ENCODE measurements around the gene RNF4. TPM values are rescaled to one million over a fixed set of nuclear protein-coding genes. Genes with fewer than 3 reads are reported as not detected.

The RNF4 gene
- total RNA-seq, 1 donor from 2014 or later: 31.1 TPM

DNA sequence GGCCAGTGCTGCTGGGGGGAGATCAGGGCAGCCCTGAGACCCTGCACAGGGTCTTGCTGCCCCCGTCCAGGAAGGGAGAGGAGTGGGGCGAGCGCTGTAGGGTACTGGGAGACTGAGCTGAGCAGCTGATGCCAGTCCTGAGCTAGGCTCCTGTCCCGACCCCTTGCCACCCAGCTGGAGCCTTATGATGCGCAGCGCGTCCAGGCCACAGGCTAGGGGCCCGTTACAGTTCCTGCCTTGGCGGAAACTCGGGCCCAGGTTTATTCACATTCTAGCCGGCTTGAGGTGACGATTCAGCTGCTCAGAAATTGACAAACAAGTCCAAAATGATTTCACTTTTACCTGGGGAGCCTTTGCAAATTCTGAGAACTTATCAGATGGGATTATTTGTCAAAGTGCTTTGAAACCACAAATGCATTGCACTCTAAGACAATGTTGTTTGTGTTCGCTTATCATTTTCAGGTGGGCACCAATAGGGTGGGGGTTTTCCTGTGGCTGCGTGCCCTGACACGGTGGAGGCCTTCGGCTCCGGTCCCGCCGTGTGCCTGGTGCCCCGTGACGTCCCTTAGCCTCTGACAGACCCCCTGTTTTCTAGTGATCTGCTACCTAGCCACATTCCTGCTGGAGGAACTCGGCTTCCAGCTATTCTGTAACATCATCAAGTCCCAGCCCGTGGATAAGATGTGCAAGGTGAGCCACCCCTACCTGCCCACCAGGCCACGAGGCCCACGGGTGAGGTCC is 31.3 kb upstream of the RNF4 start:
- no peak for DNase-seq (ENCODE audit: low read depth in 2 of 2)

DNA sequence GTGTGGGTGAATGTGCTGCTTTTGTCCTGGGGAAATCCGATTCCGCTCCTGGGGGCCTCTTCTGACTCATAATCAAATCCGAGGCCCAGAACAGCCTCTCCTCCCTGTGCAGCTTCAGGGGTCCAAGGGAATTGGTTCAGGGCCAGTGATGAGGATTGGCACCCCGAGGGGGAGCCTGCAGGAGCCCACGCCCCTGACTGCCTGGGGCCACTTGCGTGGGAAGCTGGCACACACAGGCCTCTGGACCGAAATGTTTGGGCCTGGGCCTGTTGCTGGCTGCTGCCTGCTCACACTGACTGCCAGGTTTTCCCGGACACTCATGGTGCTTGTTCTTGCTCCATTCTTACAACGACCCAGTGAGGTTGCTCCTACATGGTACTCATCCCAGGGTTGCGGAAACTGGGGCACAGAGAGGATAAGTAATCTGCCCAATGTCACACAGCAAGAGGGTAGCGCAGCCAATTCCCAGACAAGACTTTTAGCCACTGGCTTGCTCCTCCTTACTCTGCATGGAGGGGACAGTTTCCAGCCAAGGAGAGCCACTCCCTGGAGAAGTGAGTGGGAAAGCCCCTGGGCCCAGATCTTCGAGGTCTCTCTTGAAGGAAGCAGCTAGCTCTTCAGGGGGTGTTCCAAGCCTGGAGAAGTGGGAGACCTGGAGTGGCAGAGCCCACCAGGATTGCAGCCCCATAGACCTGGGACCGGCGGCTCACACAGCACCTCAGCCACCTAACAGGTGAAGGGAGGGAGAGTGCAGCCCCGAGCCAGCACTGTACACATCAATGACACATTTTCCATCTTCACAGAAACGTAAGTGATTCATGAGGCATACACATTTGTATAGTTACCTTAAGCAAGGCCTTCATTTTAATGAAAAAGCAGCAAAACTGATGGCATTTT is 29.8 kb upstream of the RNF4 start:
- no peak for DNase-seq (ENCODE audit: low read depth in 2 of 2)

DNA sequence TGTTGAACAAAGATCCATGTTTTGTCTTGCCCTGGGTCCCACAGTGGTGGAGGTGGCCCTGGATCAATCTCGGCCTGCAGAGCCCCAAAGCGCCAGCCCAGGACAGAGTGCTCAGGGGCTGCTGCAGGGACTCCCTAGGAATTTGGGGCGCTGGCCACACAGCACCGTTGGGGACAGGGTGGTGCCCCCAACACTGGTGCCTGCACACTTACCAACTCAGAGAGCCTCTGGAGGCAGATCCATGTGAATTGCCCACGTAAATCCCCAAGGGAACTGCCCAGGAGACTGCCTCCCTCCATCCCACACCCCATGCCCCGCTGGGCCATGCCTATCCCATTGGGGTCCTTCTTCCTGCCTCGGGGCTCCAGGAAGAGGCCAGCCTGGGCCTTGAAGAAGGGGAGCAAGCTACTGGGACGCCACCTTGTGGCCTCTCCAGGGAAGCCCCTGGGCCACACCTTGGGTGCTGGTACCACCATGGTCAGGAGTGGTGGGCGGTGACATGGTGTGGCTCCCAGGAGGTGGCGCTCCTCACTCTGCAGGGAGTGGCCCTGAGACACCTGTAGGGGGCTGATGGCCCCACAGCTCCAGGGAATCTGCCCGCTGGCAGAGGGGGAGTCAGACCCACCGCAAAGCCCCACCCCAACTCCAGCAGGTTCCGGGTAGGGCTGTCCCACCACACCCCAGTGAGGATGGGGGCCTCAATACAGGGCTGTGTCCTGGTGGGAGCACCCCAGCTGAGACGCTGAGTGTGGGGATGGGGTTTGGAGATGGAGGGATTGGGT is 27.3 kb upstream of the RNF4 start:
- peak; percentile 38 to 78 for DNase-seq (ENCODE audit: low read depth in 2 of 2)

DNA sequence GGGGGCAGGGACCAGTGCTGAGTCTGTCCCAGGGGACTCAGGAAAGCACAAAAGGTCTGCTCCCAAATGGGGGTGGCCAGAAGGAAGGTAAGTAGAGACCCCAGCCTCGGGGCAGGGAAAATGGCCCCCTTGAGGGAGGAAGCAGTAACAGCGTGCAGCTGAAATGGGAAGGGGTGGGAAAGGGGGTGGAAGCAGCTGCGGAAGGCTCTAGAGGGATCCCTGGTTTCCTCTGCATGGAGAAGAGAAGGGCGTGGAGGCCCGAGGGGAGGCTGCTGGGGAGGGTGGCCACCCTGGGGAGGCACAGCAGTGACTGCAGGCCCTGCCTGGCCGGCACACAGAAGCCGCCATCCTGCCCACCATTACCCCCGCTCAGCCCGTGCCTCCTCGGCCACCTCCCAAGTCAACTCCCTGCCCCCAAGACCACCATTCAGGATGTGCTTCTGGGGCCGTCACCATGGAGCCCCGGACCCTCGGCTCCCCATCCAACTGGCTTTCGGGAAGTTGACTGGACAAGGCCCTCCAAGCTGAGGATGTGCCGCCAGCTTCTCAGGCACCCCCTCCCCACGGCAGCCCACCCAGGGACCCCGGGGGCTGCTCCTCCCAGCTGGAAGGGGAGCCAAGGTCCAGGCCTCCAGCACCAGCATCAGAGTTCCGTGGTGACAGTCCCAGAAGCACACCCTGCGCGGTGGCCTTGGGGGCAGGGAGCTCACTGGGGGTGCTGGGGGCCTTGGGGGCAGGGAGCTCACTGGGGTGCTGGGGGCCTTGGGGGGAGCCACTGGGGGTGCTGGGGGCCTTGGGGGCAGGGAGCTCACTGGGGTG is 26.5 kb upstream of the RNF4 start:
- DNase-seq (ENCODE audit: low read depth in 2 of 2): no peak

DNA sequence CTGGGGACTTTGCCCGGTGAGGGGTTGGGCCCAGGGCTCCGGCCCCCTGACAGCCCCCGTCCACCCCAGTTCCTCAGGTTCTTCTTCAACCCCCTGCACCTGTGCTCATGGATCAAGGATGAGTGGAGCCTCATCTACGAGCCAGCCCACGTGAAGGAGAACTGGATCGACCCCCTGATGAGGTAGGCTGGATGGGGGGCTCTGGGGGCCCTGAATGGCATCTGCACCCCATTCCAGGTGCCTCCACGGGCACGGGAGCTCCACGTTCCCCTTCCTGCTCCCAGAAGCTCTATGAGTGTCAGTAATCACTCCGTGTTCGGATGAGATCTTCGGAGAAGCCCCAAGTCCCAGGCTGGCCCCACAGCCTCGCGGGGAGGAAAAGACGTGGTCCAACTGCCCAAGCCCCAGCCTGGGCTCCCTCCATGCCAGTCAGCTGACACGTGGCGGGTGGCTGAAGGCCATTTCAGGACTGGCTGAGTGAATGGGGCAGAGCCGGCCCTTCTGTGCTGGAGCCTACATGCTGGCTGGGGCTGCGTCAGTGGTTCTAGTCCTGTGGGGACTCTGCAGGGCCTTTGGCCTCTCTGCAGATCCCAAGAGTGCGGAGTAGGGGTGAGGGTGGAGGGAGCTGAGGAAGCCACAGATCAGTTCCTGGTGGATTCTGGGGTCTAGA is 25.7 kb upstream of the RNF4 start:
- no peak for DNase-seq (ENCODE audit: low read depth in 2 of 2)

DNA sequence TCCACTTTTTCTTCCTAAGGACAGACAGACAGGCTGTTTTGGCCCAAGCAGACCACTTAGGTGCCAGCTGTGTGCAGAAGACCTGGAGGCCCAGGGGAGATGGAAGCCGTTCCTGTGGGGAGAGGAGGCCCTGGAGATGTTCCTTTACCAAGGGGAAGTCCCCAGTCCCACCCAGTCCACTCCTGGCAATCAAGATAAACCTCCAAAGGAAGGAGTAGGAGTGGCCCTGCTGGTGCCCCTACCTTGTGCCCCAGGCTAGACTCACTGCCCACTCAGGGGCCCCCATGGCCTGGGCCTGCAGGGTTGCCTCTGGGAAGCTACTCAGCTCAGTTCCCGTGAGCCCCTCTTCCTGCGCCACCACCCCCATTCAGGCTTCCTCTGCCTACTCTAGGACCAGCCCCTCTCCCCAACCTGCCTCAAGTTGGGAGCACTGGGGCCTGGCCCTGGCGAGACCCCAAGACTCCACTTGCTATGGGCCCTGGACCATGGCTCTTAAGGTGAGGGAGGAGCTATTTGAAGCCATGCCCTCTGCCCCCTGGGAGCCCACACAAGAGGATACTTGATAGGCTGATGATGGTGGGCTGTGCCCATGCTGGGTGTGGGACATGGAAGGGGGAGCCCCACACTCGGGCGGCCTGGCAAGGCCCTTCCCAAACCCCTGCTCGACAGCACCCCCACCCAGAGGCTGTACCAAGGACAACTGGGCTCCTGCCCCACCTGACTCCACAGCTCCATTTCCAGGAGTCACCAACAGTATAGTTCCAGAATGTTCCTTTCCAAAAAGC is 24.8 kb upstream of the RNF4 start:
- no peak for DNase-seq (ENCODE audit: low read depth in 2 of 2)

DNA sequence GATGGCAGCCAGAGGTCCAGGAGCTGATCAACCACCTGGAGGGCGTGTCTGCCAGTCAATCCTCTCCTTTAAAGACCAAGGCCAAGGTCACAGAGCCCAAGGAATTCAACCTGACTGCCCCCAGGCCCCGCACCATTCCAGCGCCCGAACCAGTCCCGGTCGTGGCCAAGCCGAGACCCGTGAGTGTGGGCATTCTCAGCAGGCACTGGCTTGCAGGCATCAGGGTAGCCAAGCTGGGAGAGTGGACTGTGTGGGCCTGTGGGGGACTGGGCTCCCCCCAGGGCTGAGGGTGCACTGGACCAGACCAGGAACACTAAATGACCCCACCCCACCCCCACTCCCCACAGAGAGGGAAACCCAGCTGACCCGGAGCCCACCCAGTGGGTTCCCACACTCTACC is 23.8 kb upstream of the RNF4 start:
- no peak for DNase-seq (ENCODE audit: low read depth in 2 of 2)

DNA sequence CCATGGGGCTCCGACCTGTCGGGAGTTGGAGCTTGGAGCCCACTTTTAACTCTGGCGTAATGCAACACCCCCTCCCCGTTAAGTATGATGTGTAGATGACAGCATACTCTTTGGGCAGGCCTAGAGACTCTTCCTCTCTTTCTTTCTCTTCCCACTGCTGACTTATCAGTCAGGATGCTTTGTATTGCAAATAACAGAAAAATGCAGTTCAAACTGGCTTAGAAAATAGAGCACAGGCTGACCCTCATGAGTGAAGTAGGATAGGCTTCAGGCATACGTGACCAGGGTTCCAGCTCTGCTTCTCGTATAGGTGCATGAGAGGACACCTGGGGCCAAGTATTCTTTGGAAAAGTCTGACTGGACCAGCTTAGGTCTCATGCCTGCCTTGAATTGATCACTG is 23.3 kb upstream of the RNF4 start:
- DNase-seq (ENCODE audit: low read depth in 2 of 2): no peak

DNA sequence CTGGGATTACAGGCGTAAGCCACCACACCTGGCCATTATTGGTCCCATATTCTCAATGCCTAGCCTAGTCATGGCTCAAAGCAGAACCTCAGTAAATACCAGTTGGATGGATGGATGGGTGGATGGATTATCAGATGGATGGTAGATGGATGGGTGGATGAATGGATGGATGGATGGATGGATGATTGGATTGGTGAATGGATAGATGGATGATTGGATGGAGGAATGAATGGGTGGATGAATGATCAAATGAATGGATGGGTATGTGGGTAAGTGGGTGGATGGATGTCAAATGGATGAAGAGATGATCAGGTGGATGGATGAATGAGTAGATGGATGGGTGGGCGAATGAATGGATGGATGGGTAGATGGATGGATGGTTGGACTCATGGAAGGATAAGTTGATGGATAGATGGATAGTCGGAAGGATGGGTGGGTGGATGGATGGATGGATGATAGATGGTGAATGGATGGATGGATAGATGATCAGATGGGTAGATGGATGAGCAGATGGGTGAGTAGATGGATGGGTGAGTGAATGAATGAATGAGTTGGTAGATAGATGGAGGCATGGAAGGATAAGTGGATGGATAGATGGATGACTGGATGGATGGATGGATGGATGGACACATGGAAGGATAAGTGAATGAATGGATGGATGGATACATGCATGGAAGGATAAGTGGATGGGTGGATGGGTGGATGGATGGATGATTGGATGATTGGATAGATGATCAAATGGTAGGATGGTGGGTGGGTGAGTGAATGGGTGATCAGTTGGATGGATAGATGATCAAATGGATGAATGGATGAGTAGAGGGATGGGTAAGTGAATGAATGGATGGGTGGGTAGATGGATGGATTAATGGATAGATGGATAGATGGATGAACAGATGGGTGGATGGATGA is 22.0 kb upstream of the RNF4 start:
- DNase-seq (ENCODE audit: low read depth in 2 of 2): no peak

DNA sequence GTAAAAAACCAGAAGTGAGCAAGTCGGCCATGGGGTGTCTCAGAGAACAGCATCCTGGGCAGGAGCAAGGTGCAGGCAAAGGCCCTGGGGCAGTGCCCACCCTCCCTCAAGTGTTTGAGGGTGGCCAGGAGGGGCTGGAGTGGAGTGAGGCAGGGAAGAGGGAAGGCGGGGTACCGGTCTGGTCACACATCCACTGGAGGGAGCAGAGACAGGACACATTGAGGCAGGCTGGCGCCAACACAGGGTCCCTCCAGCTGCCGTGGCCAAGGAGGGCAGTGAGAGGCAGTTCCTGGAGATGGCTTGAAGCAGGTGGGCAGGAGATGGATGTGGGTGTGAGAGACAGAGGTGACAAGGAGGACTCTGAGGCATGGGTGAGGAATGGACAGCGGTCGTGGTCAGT is 20.3 kb upstream of the RNF4 start:
- DNase-seq (ENCODE audit: low read depth in 2 of 2): no peak

DNA sequence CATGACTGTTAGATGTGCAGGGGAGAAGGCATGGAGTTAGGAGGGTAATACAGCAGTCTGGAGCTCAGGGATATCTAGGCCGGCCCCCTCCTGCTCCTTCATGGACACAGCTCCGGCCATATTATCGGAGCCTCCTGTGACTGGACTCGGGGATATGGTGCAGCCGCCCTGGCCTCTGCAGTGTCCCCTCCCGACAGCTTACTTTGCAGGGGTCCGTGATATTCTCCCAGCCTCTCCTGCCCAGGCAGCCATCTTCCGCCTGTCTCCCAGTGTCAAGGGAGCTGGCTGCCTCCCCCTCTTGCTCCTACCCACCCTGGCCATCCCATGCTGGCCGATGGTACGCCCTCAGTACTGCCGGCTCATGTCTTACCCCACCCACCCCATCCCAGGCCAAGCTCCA is 19.9 kb upstream of the RNF4 start:
- no peak for DNase-seq (ENCODE audit: low read depth in 2 of 2)

DNA sequence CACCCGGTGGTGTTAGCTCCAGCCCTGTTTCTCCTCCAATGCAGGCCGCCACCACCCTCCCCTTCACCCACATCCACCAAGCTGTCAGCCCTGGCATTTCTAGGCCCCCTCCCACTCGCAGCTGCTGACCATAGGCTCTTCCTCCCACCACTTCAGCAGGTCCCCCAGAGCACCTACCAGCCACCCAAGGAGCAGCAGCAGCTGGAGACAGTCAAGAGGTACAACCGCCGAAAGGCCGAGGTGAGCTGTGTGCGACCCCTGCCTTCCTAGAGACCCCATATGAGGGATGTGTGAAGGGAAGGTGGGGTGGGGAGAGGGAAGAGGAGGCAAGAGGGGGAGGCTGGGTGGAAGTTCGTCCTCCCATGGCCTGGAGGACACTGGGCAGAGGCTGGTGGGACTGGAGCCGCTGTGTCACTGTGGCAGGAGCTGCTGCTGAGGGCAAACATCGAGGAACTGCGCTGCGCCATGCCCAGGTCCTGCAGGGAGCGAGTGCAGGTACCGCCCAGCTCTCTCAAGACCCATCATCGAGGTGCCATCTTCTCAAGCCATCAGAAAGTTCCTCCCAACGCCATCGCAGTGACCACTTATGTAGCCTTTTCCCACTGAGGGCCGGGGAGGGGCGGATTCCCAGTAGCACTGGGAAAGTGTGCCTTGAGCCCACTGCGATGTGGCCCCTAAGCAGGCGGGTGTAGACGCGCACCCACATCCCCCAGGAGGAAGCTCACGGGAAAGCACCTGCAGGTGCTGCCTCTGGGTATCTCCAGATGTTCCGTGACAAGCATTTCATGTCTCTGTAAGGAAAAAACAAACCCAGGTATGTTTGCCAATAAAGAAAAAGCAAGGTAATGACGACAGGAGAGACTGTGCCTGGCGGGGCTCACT is 19.2 kb upstream of the RNF4 start:
- no peak for DNase-seq (ENCODE audit: low read depth in 2 of 2)

DNA sequence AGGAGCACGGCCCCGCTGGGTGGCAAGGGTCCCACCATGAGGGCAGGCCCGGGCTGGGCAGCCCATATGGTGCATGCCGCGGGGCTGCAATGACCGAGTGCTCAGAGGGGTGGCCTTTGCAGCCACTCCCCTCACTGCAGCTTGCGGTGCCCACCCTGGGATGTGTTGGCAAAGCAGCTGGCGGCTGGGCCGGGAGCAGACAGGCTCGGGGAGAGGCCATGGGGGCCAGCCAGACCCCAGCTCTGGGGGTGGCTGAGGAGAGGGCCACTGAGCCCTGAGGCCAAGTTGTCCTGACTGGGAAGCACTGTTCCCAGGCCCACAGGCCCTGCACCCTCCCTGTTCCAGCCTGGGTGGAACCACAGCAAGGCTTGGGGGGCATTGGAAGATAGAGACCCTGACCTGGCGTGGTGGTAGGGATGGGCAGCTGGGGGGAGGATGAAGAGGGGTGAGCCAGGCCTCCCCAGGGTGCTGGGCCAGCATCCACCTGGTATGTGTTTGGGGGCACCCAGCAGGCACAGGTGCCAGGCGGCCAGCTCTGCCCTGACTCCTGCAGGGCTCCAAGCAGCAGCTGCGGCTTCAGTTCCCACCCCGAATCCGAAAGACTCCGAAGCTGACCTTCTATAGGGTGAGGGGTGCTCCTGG is 18.4 kb upstream of the RNF4 start:
- DNase-seq (ENCODE audit: low read depth in 2 of 2): no peak

DNA sequence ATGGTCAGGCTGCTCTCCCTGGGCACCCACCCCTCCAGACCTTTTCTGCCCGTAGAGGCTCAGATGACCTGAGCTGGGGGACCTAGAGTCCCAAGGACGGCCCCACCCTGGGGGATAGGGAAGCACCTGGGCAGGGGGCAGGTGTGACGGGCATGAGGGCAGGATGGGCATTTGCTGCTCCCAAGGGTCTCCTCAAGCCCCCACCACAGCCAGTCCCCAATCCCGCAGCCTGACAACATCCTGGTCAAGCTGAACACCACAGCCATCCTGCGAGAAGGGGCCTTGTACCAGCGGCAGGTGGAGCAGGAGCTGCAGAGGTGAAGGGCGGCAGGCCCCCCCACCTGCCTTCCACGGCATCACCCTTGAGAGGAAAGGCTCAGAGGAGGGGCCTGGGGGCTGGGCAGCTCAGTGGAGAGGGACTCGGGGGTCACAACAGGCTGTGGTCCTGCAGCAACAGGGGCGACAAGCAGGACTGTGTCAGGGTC is 17.8 kb upstream of the RNF4 start:
- no peak for DNase-seq (ENCODE audit: low read depth in 2 of 2)

DNA sequence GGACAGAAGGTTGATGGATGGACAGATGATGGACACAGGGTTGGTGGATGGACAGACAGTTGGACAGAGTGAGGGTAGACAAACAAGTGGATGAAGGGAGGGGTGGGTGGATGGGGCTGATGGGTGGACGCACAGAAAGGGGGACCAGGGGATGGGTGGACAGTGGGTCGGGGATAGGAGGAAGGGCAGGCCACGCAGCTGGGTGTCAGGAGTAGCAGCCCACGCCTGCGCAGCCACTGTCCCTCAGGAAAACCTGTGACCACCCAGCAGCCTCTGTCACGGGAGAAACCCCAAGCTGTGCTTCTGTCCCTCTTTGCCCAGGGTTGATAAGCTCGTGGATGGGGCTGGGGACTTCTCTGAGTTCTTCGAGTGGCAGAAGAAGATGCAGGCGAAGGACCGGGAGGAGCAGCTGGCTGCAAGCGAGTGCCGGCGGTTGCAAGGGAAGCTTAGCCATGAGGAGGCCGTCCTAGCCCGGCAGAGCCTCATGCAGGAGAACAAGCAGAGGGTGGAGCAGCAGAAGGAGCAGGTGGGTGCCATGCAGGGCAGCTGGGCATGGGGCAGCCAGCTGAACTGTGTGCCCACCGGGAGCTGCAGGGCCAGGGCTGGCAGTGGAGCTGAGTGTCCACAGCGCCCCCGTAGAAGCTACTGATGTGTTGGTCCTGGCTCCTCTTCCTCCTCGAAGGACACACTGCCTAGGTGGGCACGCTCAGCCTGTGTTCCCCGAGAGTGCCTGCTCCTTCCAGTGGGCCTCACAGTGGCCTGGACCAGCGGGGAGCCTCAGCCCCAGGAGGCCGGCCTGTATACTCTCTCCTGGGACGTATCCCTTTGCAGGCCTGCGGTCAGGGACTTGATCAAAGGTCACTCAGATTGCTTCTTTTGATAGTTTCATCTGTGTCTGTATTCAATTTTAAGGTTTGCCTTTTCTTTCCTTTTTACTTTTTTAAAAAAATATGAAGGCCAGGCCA is 16.8 kb upstream of the RNF4 start:
- no peak for DNase-seq (ENCODE audit: low read depth in 2 of 2)
